ENCODE results near the gene GLP1R. TPM values are rescaled to one million over a fixed set of nuclear protein-coding genes. Genes with fewer than 3 reads are reported as not detected.
A peak's percentile ranks its signal among the peaks of the same experiment; 100 is the strongest.

GLP1R gene
- total RNA-seq, 4 donors from 2014 or later, result 0.38 to 0.67 TPM; not detected in 2

GRCh38 chr6:39020136-39020535, 28.4 kb upstream of the GLP1R start:
- no peak for TF ChIP-seq CTCF (IDR thresholded peaks at IDR 0.05)
- no peak for TF ChIP-seq POLR2A (IDR thresholded peaks at IDR 0.05)
- no peak for DNase-seq
- Histone ChIP-seq H3K4me3 (no peak overlapping the region), H3K27me3 (no peaks in the 10 kb centered on the region), H3K4me1 (no peaks in the 10 kb centered on the region), H3K9me3 (no peaks in the 10 kb centered on the region), H3K36me3 (no peaks in the 10 kb centered on the region), H3K27ac (no peak overlapping the region)

GRCh38 chr6:39021041-39021440, 27.5 kb upstream of the GLP1R start:
- Histone ChIP-seq H3K4me1 (no peaks in the 10 kb centered on the region), H3K27ac (no peak overlapping the region), H3K4me3 (no peak overlapping the region), H3K9me3 (no peaks in the 10 kb centered on the region), H3K27me3 (no peaks in the 10 kb centered on the region), H3K36me3 (no peaks in the 10 kb centered on the region)
- TF ChIP-seq CTCF (IDR thresholded peaks at IDR 0.05), result no peak
- DNase-seq, result no peak

GRCh38 chr6:39021779-39022178, 26.8 kb upstream of the GLP1R start:
- Histone ChIP-seq H3K36me3 (no peaks in the 10 kb centered on the region), H3K27ac (no peak overlapping the region), H3K9me3 (no peaks in the 10 kb centered on the region), H3K4me3 (no peak overlapping the region), H3K27me3 (no peaks in the 10 kb centered on the region), H3K4me1 (no peaks in the 10 kb centered on the region)
- no peak for DNase-seq
- TF ChIP-seq CTCF (IDR thresholded peaks at IDR 0.05) (no peak), POLR2A (IDR thresholded peaks at IDR 0.05) (no peak)

GRCh38 chr6:39026175-39026574, 22.4 kb upstream of the GLP1R start:
- no peak for DNase-seq
- H3K9me3 ChIP-seq, result no peaks in the 10 kb centered on the region
- no peaks in the 10 kb centered on the region for H3K27me3 ChIP-seq
- TF ChIP-seq CTCF (IDR thresholded peaks at IDR 0.05) (no peak), POLR2A (IDR thresholded peaks at IDR 0.05) (no peak)
- no peaks in the 10 kb centered on the region for H3K4me1 ChIP-seq
- H3K4me3 ChIP-seq, result no peak overlapping the region
- no peak overlapping the region for H3K27ac ChIP-seq
- H3K36me3 ChIP-seq, result no peaks in the 10 kb centered on the region

- H3K36me3 ChIP-seq, result no peaks in the 10 kb centered on the region
- TF ChIP-seq CTCF (IDR thresholded peaks at IDR 0.05), result peak in 4 of 6 experiments; percentile 47 to 60 (median 53)
- TF ChIP-seq POLR2A (IDR thresholded peaks at IDR 0.05), result no peak
- peak in 2 of 3 donors; percentile 60 for DNase-seq
- no peaks in the 10 kb centered on the region for H3K9me3 ChIP-seq
- H3K4me1 ChIP-seq, result no peaks in the 10 kb centered on the region
- no peak overlapping the region for H3K27ac ChIP-seq
- H3K4me3 ChIP-seq, result no peak overlapping the region
- no peaks in the 10 kb centered on the region for H3K27me3 ChIP-seq
Measured at GRCh38 chr6:39029156-39030011, 19.2 kb upstream of the GLP1R start.

All from Peyer's patch (tissue), 4 donors.